GM23338 (cell line): ENCODE measurements around the gene ADGRF1. TPM values are rescaled to one million over a fixed set of nuclear protein-coding genes. Genes with fewer than 3 reads are reported as not detected.

Experiments used
- ATAC-seq: fragments of 200-7000 bp; cut with Tn5 transposase; 3 replicates; pipeline ENCODE4 v1.9.1; 2020
- DNase-seq: peaks from one replicate; pipeline ENCODE4 v3.0.0-alpha.2; 2015; ENCODE audit warnings: low spot score
- H2AFZ ChIP-seq: fragments of 200-600 bp; sonication (generic); 2 replicates; pipeline ENCODE4 v1.8.0; 2016; ENCODE audit warnings: antibody characterized with exemption, mild to moderate bottlenecking, moderate library complexity
- H3F3A ChIP-seq: fragments of 200-600 bp; sonication (generic); replicated peaks from 2 replicates; pipeline ENCODE4 v1.8.0; 2017; ENCODE audit warnings: antibody characterized with exemption, mixed run types, low read depth
- H3K27ac ChIP-seq: fragments of 200-600 bp; sonication (generic); 2 replicates; pipeline ENCODE4 v1.6.1; 2016; ENCODE audit warnings: low read depth
- H3K27me3 ChIP-seq: fragments of 200-600 bp; sonication (generic); 2 replicates; pipeline ENCODE4 v1.8.0; 2016; ENCODE audit warnings: mild to moderate bottlenecking, mixed run types, moderate library complexity; ENCODE audit not compliant: insufficient read depth
- H3K36me3 ChIP-seq: fragments of 200-600 bp; sonication (generic); 2 replicates; pipeline ENCODE4 v1.8.0; 2016; ENCODE audit warnings: mild to moderate bottlenecking; ENCODE audit not compliant: insufficient read depth
- H3K4me1 ChIP-seq: fragments of 200-600 bp; sonication (generic); 2 replicates; pipeline ENCODE4 v1.8.0; 2016; ENCODE audit warnings: mild to moderate bottlenecking, moderate library complexity; ENCODE audit not compliant: insufficient read depth
- H3K4me2 ChIP-seq: fragments of 200-600 bp; sonication (generic); 2 replicates; pipeline ENCODE4 v1.7.1; 2017; ENCODE audit warnings: mixed run types
- H3K4me3 ChIP-seq: fragments of 200-600 bp; sonication (generic); 2 replicates; pipeline ENCODE4 v1.6.1; 2016; ENCODE audit warnings: mixed run types
- H3K79me2 ChIP-seq: fragments of 200-600 bp; sonication (generic); replicated peaks from 2 replicates; pipeline ENCODE4 v1.8.0; 2017; ENCODE audit warnings: mild to moderate bottlenecking; ENCODE audit not compliant: insufficient read depth
- H3K9me2 ChIP-seq: fragments of 200-600 bp; sonication (generic); 2 replicates; pipeline ENCODE4 v1.8.0; 2017; ENCODE audit not compliant: insufficient read depth
- H4K20me1 ChIP-seq: fragments of 200-600 bp; sonication (generic); replicated peaks from 2 replicates; pipeline ENCODE4 v1.8.0; 2017; ENCODE audit warnings: mild to moderate bottlenecking; ENCODE audit not compliant: insufficient read depth
- H3K27ac Mint-ChIP-seq: 2 replicates; pipeline ENCODE4 v1.8.0; 2020; ENCODE audit warnings: inconsistent platforms, mild to moderate bottlenecking, moderate library complexity, mixed read lengths
- H3K27me3 Mint-ChIP-seq: 3 replicates; pipeline ENCODE4 v1.8.0; 2022; ENCODE audit warnings: low read depth, mild to moderate bottlenecking, moderate library complexity, mixed read lengths, inconsistent platforms; ENCODE audit not compliant: insufficient read depth, poor library complexity
- H3K36me3 Mint-ChIP-seq: 3 replicates; pipeline ENCODE4 v1.8.0; 2021; ENCODE audit warnings: low read depth, mild to moderate bottlenecking, inconsistent platforms, moderate library complexity, mixed read lengths
- H3K4me1 Mint-ChIP-seq: 3 replicates; pipeline ENCODE4 v1.8.0; 2020; ENCODE audit warnings: mild to moderate bottlenecking, inconsistent platforms, mixed read lengths
- H3K4me3 Mint-ChIP-seq: 3 replicates; pipeline ENCODE4 v1.8.0; 2021; ENCODE audit warnings: moderate library complexity, mild to moderate bottlenecking, inconsistent platforms, mixed read lengths
- H3K9me3 Mint-ChIP-seq: 3 replicates; pipeline ENCODE4 v1.8.0; 2020; ENCODE audit warnings: moderate library complexity, mild to moderate bottlenecking, inconsistent platforms, mixed read lengths
- CREB1 ChIP-seq: fragments of 250-450 bp; sonication (Bioruptor Pico); IDR thresholded peaks from 2 replicates; pipeline ENCODE4 v1.5.0; 2020; ENCODE audit warnings: low read depth, mild to moderate bottlenecking, moderate library complexity
- polyA plus RNA-seq: library from polyadenylated mRNA; unstranded; fragments of >200 nt; fragmentation: Nextera tagmentation; extraction: Ambion mirVana; gene quantifications from 2 replicates; pipeline ENCODE4 v1.2.1, GENCODE V29; 2016
- total RNA-seq: library from RNA; depleted of rRNA; stranded (reverse); fragments of >200 nt; shearing (Covaris generic); gene quantifications from 2 replicates; pipeline ENCODE4 v1.2.3, GENCODE V29; 2014
- TF ChIP-seq, protein P1 (sequence below): fragments of 250-450 bp; sonication (Bioruptor Pico); IDR thresholded peaks from 2 replicates; pipeline ENCODE4 v1.5.0; 2020; ENCODE audit warnings: mild to moderate bottlenecking, moderate library complexity
- TF ChIP-seq, protein P2 (sequence below), 2 experiments: fragments of 200-600 bp in 1 of 2; sonication (generic) in 1 of 2; conservative IDR thresholded peaks; 2 replicates each; pipeline versions ENCODE4 v1.5.1 to v1.6.1; 2016 to 2017; ENCODE audit warnings: antibody characterized with exemption in 2 of 2, low read depth in 2 of 2, mild to moderate bottlenecking in 2 of 2, moderate library complexity in 1 of 2

Gene ADGRF1
- total and polyA plus RNA-seq, 2 experiments from 2014 or later, result not detected

DNA sequence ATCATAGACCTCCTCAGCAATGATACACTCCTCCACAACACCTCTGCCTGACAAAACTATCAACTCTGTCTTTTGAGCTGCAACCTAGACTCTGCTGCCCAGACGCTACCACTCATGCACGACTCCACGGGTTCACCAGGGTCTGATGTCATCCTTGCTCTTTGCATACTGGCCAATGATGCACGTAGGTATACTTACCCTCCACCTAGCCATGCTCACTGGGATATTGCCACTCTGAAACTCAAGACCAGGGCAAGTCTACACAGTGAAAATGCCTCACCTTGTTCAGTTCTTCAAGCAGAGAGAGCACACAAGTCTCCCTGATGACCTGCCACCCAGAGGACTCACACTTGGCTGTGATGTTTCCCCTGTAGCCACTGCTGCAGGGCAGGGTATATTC is 27.7 kb downstream of the ADGRF1 start (continued):
- TF ChIP-seq, protein P1, sequence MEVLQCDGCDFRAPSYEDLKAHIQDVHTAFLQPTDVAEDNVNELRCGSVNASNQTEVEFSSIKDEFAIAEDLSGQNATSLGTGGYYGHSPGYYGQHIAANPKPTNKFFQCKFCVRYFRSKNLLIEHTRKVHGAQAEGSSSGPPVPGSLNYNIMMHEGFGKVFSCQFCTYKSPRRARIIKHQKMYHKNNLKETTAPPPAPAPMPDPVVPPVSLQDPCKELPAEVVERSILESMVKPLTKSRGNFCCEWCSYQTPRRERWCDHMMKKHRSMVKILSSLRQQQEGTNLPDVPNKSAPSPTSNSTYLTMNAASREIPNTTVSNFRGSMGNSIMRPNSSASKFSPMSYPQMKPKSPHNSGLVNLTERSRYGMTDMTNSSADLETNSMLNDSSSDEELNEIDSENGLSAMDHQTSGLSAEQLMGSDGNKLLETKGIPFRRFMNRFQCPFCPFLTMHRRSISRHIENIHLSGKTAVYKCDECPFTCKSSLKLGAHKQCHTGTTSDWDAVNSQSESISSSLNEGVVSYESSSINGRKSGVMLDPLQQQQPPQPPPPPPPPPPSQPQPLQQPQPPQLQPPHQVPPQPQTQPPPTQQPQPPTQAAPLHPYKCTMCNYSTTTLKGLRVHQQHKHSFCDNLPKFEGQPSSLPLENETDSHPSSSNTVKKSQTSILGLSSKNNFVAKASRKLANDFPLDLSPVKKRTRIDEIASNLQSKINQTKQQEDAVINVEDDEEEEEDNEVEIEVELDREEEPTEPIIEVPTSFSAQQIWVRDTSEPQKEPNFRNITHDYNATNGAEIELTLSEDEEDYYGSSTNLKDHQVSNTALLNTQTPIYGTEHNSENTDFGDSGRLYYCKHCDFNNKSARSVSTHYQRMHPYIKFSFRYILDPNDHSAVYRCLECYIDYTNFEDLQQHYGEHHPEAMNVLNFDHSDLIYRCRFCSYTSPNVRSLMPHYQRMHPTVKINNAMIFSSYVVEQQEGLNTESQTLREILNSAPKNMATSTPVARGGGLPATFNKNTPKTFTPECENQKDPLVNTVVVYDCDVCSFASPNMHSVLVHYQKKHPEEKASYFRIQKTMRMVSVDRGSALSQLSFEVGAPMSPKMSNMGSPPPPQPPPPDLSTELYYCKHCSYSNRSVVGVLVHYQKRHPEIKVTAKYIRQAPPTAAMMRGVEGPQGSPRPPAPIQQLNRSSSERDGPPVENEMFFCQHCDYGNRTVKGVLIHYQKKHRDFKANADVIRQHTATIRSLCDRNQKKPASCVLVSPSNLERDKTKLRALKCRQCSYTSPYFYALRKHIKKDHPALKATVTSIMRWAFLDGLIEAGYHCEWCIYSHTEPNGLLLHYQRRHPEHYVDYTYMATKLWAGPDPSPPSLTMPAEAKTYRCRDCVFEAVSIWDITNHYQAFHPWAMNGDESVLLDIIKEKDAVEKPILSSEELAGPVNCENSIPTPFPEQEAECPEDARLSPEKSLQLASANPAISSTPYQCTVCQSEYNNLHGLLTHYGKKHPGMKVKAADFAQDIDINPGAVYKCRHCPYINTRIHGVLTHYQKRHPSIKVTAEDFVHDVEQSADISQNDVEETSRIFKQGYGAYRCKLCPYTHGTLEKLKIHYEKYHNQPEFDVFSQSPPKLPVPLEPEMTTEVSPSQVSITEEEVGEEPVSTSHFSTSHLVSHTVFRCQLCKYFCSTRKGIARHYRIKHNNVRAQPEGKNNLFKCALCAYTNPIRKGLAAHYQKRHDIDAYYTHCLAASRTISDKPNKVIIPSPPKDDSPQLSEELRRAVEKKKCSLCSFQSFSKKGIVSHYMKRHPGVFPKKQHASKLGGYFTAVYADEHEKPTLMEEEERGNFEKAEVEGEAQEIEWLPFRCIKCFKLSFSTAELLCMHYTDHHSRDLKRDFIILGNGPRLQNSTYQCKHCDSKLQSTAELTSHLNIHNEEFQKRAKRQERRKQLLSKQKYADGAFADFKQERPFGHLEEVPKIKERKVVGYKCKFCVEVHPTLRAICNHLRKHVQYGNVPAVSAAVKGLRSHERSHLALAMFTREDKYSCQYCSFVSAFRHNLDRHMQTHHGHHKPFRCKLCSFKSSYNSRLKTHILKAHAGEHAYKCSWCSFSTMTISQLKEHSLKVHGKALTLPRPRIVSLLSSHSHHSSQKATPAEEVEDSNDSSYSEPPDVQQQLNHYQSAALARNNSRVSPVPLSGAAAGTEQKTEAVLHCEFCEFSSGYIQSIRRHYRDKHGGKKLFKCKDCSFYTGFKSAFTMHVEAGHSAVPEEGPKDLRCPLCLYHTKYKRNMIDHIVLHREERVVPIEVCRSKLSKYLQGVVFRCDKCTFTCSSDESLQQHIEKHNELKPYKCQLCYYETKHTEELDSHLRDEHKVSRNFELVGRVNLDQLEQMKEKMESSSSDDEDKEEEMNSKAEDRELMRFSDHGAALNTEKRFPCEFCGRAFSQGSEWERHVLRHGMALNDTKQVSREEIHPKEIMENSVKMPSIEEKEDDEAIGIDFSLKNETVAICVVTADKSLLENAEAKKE (CRISPR knock-in tag), result no peak

DNA sequence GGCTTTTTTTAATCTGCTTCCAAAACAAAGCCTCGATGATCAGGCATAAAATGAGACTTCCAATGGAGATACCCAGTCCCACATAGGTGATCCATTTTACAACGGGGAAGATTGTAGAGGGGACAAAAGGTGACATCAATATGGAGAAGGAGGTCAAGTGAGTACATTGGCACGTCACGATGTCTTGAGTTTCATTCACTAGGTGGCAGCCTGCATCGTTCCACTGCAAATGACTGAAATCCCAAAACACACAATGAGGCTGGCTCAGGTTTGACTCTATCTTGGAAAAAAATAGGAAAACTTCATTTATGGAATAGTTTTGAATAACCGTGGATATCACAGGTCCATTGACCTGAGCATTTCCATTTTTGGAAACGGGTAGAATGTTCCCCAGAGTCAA is 32.5 kb downstream of the ADGRF1 start:
- Mint-ChIP-seq H3K4me3 (no peak overlapping the region), H3K4me1 (no peaks in the 10 kb centered on the region), H3K9me3 (no peaks in the 10 kb centered on the region; the same call in 2 of the 3 replicates), H3K27ac (no peak overlapping the region), H3K27me3 (peaks cover 2% of the 10 kb centered on the region), H3K36me3 (no peaks in the 10 kb centered on the region)
- no peak overlapping the region for H3K4me3 ChIP-seq
- H3K4me2 ChIP-seq, result no peak overlapping the region
- H3K27ac ChIP-seq, result no peak overlapping the region
- H3F3A ChIP-seq, result no peaks in the 10 kb centered on the region
- H3K9me2 ChIP-seq, result peaks cover 14% of the 10 kb centered on the region
- H3K27me3 ChIP-seq, result no peaks in the 10 kb centered on the region
- H3K79me2 ChIP-seq, result no peaks in the 10 kb centered on the region
- H3K4me1 ChIP-seq, result no peaks in the 10 kb centered on the region
- peak; percentile 23 for DNase-seq
- ATAC-seq, result no peak
- H2AFZ ChIP-seq, result peak overlapping the region; percentile 58; the same call in 1 of the 2 replicates
- H4K20me1 ChIP-seq, result no peaks in the 10 kb centered on the region
- no peaks in the 10 kb centered on the region for H3K36me3 ChIP-seq
- TF ChIP-seq CREB1 (CRISPR knock-in tag), result no peak
- TF ChIP-seq, protein P2, sequence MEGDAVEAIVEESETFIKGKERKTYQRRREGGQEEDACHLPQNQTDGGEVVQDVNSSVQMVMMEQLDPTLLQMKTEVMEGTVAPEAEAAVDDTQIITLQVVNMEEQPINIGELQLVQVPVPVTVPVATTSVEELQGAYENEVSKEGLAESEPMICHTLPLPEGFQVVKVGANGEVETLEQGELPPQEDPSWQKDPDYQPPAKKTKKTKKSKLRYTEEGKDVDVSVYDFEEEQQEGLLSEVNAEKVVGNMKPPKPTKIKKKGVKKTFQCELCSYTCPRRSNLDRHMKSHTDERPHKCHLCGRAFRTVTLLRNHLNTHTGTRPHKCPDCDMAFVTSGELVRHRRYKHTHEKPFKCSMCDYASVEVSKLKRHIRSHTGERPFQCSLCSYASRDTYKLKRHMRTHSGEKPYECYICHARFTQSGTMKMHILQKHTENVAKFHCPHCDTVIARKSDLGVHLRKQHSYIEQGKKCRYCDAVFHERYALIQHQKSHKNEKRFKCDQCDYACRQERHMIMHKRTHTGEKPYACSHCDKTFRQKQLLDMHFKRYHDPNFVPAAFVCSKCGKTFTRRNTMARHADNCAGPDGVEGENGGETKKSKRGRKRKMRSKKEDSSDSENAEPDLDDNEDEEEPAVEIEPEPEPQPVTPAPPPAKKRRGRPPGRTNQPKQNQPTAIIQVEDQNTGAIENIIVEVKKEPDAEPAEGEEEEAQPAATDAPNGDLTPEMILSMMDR (conservative IDR thresholded peaks at IDR 0.05; ENCODE audit: low read depth in 2 of 2), result peak in 1 of 2 experiments; percentile 66; a peak in 2 of 4 replicates
